Ovary (tissue), 9 donors: ENCODE results near the gene ELFN1. TPM values are rescaled to one million over a fixed set of nuclear protein-coding genes. Genes with fewer than 3 reads are reported as not detected.

ENCODE experiments used
- DNase-seq, 5 donors: peaks; one replicate each; pipeline ENCODE4 v3.0.0-alpha.2; 2019 to 2020
- H3K27ac ChIP-seq, 2 donors: fragments of 200-600 bp; one replicate each; pipeline versions ENCODE4 v1.5.1 to v1.8.0; 2019 to 2022
- H3K27me3 ChIP-seq: fragments of 200-600 bp; one replicate; pipeline ENCODE4 v1.8.0; 2022
- H3K36me3 ChIP-seq: fragments of 200-600 bp; sonication (generic); one replicate; pipeline ENCODE4 v1.5.1; 2019
- H3K4me1 ChIP-seq: one replicate; pipeline ENCODE4 v1.8.1; 2013; ENCODE audit warnings: mild to moderate bottlenecking, moderate library complexity; ENCODE audit not compliant: insufficient read depth
- H3K4me3 ChIP-seq: fragments of 200-600 bp; sonication (generic); one replicate; pipeline ENCODE4 v1.5.1; 2017
- H3K9me3 ChIP-seq, 2 donors: fragments of 200-600 bp in 1 of 2; sonication (generic) in 1 of 2; one replicate each; pipeline versions ENCODE4 v1.5.1 to v1.8.1; 2013 to 2019; ENCODE audit warnings: mild to moderate bottlenecking in 1 of 2, moderate library complexity in 1 of 2
- EP300 ChIP-seq: sonication (generic); formaldehyde crosslinking; IDR thresholded peaks from one replicate; pipeline ENCODE4 v1.6.1; 2017; ENCODE audit warnings: antibody characterized with exemption
- POLR2A ChIP-seq: fragments of 450-650 bp; IDR thresholded peaks from one replicate; pipeline ENCODE4 v1.6.1; 2017; ENCODE audit warnings: antibody characterized with exemption, mild to moderate bottlenecking, moderate library complexity
- WGBS, 3 donors: extraction: QIAGEN DNeasy Blood & Tissue Kit in 1 of 3; methylation state at CpG; one replicate each; pipeline versions ENCODE4 v1.1.5 to v1.1.7; 2013 to 2017; 5-methylcytosine and 5-hydroxymethylcytosine counted together
- intact Hi-C, 4 donors: fragments of 100-400 bp; cut with DNase I; formaldehyde crosslinking; loops; one replicate each; pipeline versions ENCODE4 v1.11.0 to v1.15.1; 2022 to 2023
- polyA plus RNA-seq, 2 donors: library from polyadenylated mRNA; stranded (reverse); fragments of 200-250 nt in 1 of 2; fragments of 350-450 nt in 1 of 2; fragmentation: Illumina TruSeq in 1 of 2; extraction: RNeasy Lipid Tissue Mini Kit (QIAGEN cat#74804) in 1 of 2; gene quantifications; one replicate each; pipeline ENCODE4 v1.2.3, GENCODE V29; 2013 to 2014
- total RNA-seq, 7 donors: library from RNA; depleted of rRNA in 2 of 7; stranded (reverse); fragments of >200 nt in 2 of 7; fragmentation: NEBNext Ultra II Directional in 3 of 7; extraction: Animal tissue kit (Norgen Biotek cat#: 25700) in 3 of 7; gene quantifications; one replicate each; pipeline versions ENCODE4 v1.1.0 to v1.2.4, GENCODE V29; 2016 to 2023
- TF ChIP-seq, protein P1 (sequence below), 3 donors: fragments of 450-650 bp in 2 of 3; fragments of 200-600 bp in 1 of 3; IDR thresholded peaks; one replicate each; pipeline versions ENCODE4 v1.5.1 to v1.8.0; 2016 to 2022; ENCODE audit warnings: antibody characterized with exemption in 3 of 3, mild to moderate bottlenecking in 1 of 3
- donor health status: DM: no; HTN: no; CAD: no; lungs with moderate emphysema.
- donor health status: DM: no; HTN: no; CAD: no.
- donor health status: Bipolar disorder and iron deficiency.
- donor health status: DM: yes; HTN: yes; CAD: no.
- donor health status: DM: no; HTN: no; CAD: no.
- donor health status: DM: yes; HTN: yes; CAD: no.

Gene ELFN1
- total and polyA plus RNA-seq, 9 donors: 0.05 to 1.5 (median 0.60) TPM

DNA sequence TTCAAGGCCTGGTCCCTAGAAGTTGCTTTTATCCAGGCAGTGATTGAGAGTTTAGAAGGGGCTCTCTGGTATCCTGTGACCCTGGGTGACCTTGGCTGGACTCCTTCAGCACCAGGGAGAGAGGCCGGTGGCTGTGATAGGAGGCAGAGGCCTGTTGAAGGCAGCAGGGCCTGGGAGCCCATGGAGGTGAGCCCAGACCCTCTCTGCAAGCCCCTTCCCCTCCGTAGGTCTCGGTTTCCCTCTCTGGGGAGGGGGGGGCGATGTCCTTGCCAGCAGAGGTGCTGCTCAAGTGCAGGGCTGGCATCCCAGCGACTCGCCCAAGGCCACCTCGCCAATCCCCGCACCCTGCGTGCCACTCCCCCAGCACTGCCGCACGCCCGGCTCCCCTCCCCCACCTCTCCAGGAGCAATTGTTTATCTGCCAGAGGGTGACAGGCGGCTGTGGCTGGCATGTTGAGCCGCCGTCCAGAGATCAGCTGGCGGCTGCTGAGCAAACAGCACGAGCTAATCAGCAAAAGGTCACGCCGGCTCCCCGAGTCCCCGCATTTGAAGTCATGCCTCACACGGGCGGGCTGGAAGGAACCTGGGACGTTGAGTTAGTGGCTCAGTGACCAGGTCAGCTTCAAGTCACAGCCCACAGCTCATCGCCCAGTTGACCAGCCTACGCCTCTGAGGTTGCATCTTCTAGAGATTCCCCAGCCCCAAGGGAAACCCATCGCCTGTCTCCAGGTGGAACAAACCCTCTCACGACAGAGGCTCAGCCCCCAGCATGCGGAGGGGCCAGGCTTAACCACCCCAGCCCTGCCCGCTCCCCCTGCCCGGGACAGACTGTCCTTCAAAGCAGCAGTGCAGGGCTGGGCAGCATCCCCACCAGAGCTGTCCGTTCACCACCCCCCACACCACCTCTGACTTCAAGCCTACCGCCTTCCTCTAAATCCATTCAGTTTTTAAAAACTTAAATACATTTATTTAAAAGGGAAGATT, 43.7 kb downstream of the ELFN1 start:
- peaks cover 4% of the 10 kb centered on the region for H3K4me1 ChIP-seq
- H3K4me3 ChIP-seq: no peak overlapping the region
- TF ChIP-seq POLR2A: no peak
- no peak for TF ChIP-seq EP300
- TF ChIP-seq, protein P1, sequence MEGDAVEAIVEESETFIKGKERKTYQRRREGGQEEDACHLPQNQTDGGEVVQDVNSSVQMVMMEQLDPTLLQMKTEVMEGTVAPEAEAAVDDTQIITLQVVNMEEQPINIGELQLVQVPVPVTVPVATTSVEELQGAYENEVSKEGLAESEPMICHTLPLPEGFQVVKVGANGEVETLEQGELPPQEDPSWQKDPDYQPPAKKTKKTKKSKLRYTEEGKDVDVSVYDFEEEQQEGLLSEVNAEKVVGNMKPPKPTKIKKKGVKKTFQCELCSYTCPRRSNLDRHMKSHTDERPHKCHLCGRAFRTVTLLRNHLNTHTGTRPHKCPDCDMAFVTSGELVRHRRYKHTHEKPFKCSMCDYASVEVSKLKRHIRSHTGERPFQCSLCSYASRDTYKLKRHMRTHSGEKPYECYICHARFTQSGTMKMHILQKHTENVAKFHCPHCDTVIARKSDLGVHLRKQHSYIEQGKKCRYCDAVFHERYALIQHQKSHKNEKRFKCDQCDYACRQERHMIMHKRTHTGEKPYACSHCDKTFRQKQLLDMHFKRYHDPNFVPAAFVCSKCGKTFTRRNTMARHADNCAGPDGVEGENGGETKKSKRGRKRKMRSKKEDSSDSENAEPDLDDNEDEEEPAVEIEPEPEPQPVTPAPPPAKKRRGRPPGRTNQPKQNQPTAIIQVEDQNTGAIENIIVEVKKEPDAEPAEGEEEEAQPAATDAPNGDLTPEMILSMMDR (IDR thresholded peaks at IDR 0.05): no peak
- WGBS, 3 donors: 18 to 35% (median 19%) methylated on average over 32 to 33 of the region's 33 CpGs
- H3K9me3 ChIP-seq: no peaks in the 10 kb centered on the region
- DNase-seq: no peak
- intact Hi-C loops: no loop called here
- H3K36me3 ChIP-seq: no peaks in the 10 kb centered on the region
- H3K27ac ChIP-seq: no peak overlapping the region
- H3K27me3 ChIP-seq: no peaks in the 10 kb centered on the region

DNA sequence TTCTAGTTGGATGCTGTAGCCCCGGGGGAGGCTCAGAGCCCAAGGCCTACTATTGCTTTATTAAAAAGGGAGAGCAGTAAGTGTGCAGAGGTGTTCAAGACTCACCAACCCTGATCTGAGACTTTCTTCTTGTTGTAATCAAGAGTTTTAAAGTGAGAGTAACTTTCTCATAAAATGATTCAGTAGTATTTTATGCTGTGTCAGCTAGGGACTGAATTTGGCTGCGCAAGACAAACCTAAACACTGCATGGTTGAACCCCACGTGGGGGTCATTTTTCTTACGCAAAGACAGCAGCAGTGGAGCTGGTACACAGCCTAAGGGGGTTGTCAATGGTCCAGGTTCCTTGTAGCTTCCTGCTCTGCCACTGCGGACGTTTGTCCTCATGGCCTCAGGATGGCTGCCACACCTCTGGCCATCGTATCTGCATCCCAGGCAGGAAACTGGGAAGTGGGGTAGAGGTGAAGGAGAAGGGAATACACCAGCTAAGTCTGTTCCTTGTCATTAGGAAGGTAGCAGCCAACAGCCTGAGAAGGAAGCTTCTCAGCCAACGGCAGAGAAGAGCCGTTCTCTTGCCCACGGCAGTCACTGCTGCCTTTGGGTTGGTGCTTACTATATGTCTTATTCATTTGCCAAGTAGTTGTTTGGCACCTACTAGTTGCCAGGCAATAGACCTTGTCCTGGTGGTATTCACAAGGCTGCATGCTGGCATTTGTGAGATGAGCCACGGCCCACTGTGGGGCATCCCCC, 44.7 kb downstream of the ELFN1 start:
- no peak for TF ChIP-seq EP300
- no peak for TF ChIP-seq POLR2A
- TF ChIP-seq, protein P1 (IDR thresholded peaks at IDR 0.05): no peak
- Histone ChIP-seq H3K9me3 (no peaks in the 10 kb centered on the region), H3K27me3 (no peaks in the 10 kb centered on the region), H3K36me3 (no peaks in the 10 kb centered on the region), H3K27ac (no peak overlapping the region), H3K4me1 (peaks cover 4% of the 10 kb centered on the region), H3K4me3 (no peak overlapping the region)
- WGBS, 3 donors: 84 to 86% (median 85%) methylated on average over 11 of the region's 11 CpGs
- no peak for DNase-seq
- intact Hi-C loops: no loop called here

DNA sequence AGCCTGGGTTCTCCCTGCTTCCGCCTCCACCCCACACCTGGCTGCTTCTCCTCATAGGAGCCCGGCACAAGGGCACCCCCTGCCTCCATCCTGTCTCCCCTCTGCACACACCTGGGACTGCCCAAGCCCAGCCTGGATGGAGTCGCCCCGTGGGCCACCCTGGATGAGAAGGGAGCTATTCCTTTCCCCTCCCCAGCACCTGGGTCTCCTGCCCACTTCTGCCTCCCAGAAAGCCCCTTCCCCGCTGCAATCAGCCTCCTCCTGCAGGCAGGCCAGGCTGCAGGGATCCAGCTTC, 45.2 kb downstream of the ELFN1 start:
- no peak overlapping the region for H3K4me3 ChIP-seq
- intact Hi-C loops: no loop called here
- H3K9me3 ChIP-seq: no peaks in the 10 kb centered on the region
- H3K27me3 ChIP-seq: no peaks in the 10 kb centered on the region
- no peak overlapping the region for H3K27ac ChIP-seq
- H3K36me3 ChIP-seq: no peaks in the 10 kb centered on the region
- 95 to 96% (median 96%) methylated on average over 5 of the region's 5 CpGs for WGBS, 3 donors
- no peak for DNase-seq
- TF ChIP-seq POLR2A (no peak), EP300 (no peak)
- TF ChIP-seq, protein P1 (IDR thresholded peaks at IDR 0.05): no peak
- H3K4me1 ChIP-seq: peaks cover 4% of the 10 kb centered on the region

DNA sequence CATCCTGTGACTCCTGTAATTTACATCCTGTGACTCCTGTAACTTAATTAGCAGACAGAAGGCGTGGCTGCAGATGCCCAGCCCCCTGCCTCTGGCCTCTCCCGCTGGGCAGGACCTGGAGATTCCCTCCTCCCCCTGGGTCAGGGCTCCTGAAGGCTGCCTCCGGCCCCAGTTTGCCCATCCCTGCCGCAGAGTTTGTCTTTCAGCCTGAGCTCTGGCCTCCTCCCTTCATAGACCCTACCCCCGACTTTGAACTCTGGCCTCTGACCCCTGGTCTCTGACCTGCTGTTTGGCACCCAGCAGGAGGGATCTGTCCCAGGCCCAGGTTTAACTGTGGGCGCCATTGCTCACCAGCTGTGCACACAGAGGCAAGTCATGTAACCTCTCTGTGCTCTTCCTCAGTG, 45.6 kb downstream of the ELFN1 start:
- Histone ChIP-seq H3K27ac (no peak overlapping the region), H3K9me3 (no peaks in the 10 kb centered on the region), H3K4me1 (peaks cover 4% of the 10 kb centered on the region), H3K4me3 (no peak overlapping the region), H3K27me3 (no peaks in the 10 kb centered on the region), H3K36me3 (no peaks in the 10 kb centered on the region)
- intact Hi-C loops: no loop called here
- no peak for DNase-seq
- WGBS, 3 donors: 79 to 82% (median 80%) methylated on average over 6 of the region's 6 CpGs
- TF ChIP-seq POLR2A (no peak), EP300 (no peak)
- TF ChIP-seq, protein P1 (IDR thresholded peaks at IDR 0.05): no peak
